ENCODE measurements around the gene DCLK1. TPM values are rescaled to one million over a fixed set of nuclear protein-coding genes. Genes with fewer than 3 reads are reported as not detected.

The DCLK1 gene
- total RNA-seq, 5 donors from 2014 or later (not counting 1 experiment from before 2014, with no cell fraction given): 0.03 to 0.09 TPM; not detected in 3

- Mint-ChIP-seq H3K9me3 (peaks cover 0 to 5% (median 0%) of the 10 kb centered on the region in 3 donors), H3K4me1 (no peaks in the 10 kb centered on the region), H3K36me3 (no peaks in the 10 kb centered on the region), H3K27ac (no peak overlapping the region), H3K27me3 (no peaks in the 10 kb centered on the region), H3K4me3 (no peak overlapping the region)
- Histone ChIP-seq H3K4me1 (ENCODE audit: control insufficient read depth in 1 of 2, extremely low read depth in 1 of 2, insufficient read depth in 2 of 2, low read length in 2 of 2) (no peaks in the 10 kb centered on the region), H3K4me3 (ENCODE audit: control insufficient read depth in 1 of 2, extremely low read depth in 1 of 2, low read length in 1 of 2) (no peak overlapping the region), H3K36me3 (ENCODE audit: control insufficient read depth in 2 of 2, extremely low read depth in 1 of 2, insufficient read depth in 1 of 2, low read length in 1 of 2) (no peaks in the 10 kb centered on the region), H3K27ac (ENCODE audit: low read length) (no peak overlapping the region), H3K9me3 (no peaks in the 10 kb centered on the region), H3K27me3 (replicated peaks in 1 of 2; ENCODE audit: control insufficient read depth in 2 of 2, extremely low read depth in 1 of 2, insufficient read depth in 2 of 2, low read length in 1 of 2) (peaks cover 0 to 2% of the 10 kb centered on the region in 2 experiments)
- WGBS (ENCODE audit: insufficient coverage): 50% methylated on average over 2 of the region's 3 CpGs
- ChIA-PET POLR2A (no interaction called here), CTCF (no interaction called here)
- ATAC-seq (replicated peaks in 1 of 4) (no peak), DNase-seq (no peak)
These were observed 45.1 kb downstream of the DCLK1 start for GRCh38 chr13:36086117-36086516.

GRCh38 chr13:36084131-36084530 lies 47.1 kb downstream of the DCLK1 start:
- peaks cover 0 to 2% of the 10 kb centered on the region in 2 experiments for H3K27me3 ChIP-seq (replicated peaks in 1 of 2; ENCODE audit: control insufficient read depth in 2 of 2, extremely low read depth in 1 of 2, insufficient read depth in 2 of 2, low read length in 1 of 2)
- no peaks in the 10 kb centered on the region for H3K36me3 ChIP-seq (ENCODE audit: control insufficient read depth in 2 of 2, extremely low read depth in 1 of 2, insufficient read depth in 1 of 2, low read length in 1 of 2)
- H3K4me3 Mint-ChIP-seq: no peak overlapping the region
- POLR2A ChIA-PET: no interaction called here
- no peaks in the 10 kb centered on the region for H3K4me1 ChIP-seq (ENCODE audit: control insufficient read depth in 1 of 2, extremely low read depth in 1 of 2, insufficient read depth in 2 of 2, low read length in 2 of 2)
- CTCF ChIA-PET: no interaction called here
- no peak overlapping the region for H3K27ac ChIP-seq (ENCODE audit: low read length)
- H3K4me1 Mint-ChIP-seq: no peaks in the 10 kb centered on the region
- DNase-seq: no peak
- no peaks in the 10 kb centered on the region for H3K27me3 Mint-ChIP-seq
- peaks cover 0 to 5% (median 0%) of the 10 kb centered on the region in 3 donors for H3K9me3 Mint-ChIP-seq
- WGBS (ENCODE audit: insufficient coverage): no CpG with 5 or more reads among the region's 6 CpGs
- ATAC-seq (replicated peaks in 1 of 4): no peak
- no peaks in the 10 kb centered on the region for H3K36me3 Mint-ChIP-seq
- H3K4me3 ChIP-seq (ENCODE audit: control insufficient read depth in 1 of 2, extremely low read depth in 1 of 2, low read length in 1 of 2): no peak overlapping the region
- no peaks in the 10 kb centered on the region for H3K9me3 ChIP-seq
- no peak overlapping the region for H3K27ac Mint-ChIP-seq

GRCh38 chr13:36082806-36083205 lies 48.4 kb downstream of the DCLK1 start:
- H3K4me3 Mint-ChIP-seq: no peak overlapping the region
- Histone ChIP-seq H3K27ac (ENCODE audit: low read length) (no peak overlapping the region), H3K9me3 (no peaks in the 10 kb centered on the region), H3K4me1 (ENCODE audit: control insufficient read depth in 1 of 2, extremely low read depth in 1 of 2, insufficient read depth in 2 of 2, low read length in 2 of 2) (no peaks in the 10 kb centered on the region), H3K4me3 (ENCODE audit: control insufficient read depth in 1 of 2, extremely low read depth in 1 of 2, low read length in 1 of 2) (no peak overlapping the region), H3K27me3 (replicated peaks in 1 of 2; ENCODE audit: control insufficient read depth in 2 of 2, extremely low read depth in 1 of 2, insufficient read depth in 2 of 2, low read length in 1 of 2) (no peaks in the 10 kb centered on the region), H3K36me3 (ENCODE audit: control insufficient read depth in 2 of 2, extremely low read depth in 1 of 2, insufficient read depth in 1 of 2, low read length in 1 of 2) (no peaks in the 10 kb centered on the region)
- no peaks in the 10 kb centered on the region for H3K27me3 Mint-ChIP-seq
- no peaks in the 10 kb centered on the region for H3K4me1 Mint-ChIP-seq
- ChIA-PET CTCF (no interaction called here), POLR2A (no interaction called here)
- ATAC-seq (replicated peaks in 1 of 4) (no peak), DNase-seq (no peak)
- H3K36me3 Mint-ChIP-seq: no peaks in the 10 kb centered on the region
- H3K9me3 Mint-ChIP-seq: peaks cover 0 to 14% (median 0%) of the 10 kb centered on the region in 3 donors
- WGBS (ENCODE audit: insufficient coverage): no CpG with 5 or more reads among the region's 2 CpGs
- no peak overlapping the region for H3K27ac Mint-ChIP-seq

GRCh38 chr13:36082396-36082795 lies 48.8 kb downstream of the DCLK1 start:
- H3K27me3 ChIP-seq (replicated peaks in 1 of 2; ENCODE audit: control insufficient read depth in 2 of 2, extremely low read depth in 1 of 2, insufficient read depth in 2 of 2, low read length in 1 of 2): no peaks in the 10 kb centered on the region
- no peaks in the 10 kb centered on the region for H3K4me1 ChIP-seq (ENCODE audit: control insufficient read depth in 1 of 2, extremely low read depth in 1 of 2, insufficient read depth in 2 of 2, low read length in 2 of 2)
- ChIA-PET CTCF (no interaction called here), POLR2A (no interaction called here)
- no peak overlapping the region for H3K27ac ChIP-seq (ENCODE audit: low read length)
- H3K9me3 Mint-ChIP-seq: peaks cover 0 to 16% (median 0%) of the 10 kb centered on the region in 3 donors
- H3K9me3 ChIP-seq: no peaks in the 10 kb centered on the region
- H3K4me3 Mint-ChIP-seq: no peak overlapping the region
- ATAC-seq (replicated peaks in 1 of 4): no peak
- no peak overlapping the region for H3K4me3 ChIP-seq (ENCODE audit: control insufficient read depth in 1 of 2, extremely low read depth in 1 of 2, low read length in 1 of 2)
- H3K4me1 Mint-ChIP-seq: no peaks in the 10 kb centered on the region
- DNase-seq: no peak
- no peaks in the 10 kb centered on the region for H3K36me3 ChIP-seq (ENCODE audit: control insufficient read depth in 2 of 2, extremely low read depth in 1 of 2, insufficient read depth in 1 of 2, low read length in 1 of 2)
- no peaks in the 10 kb centered on the region for H3K27me3 Mint-ChIP-seq
- H3K27ac Mint-ChIP-seq: no peak overlapping the region
- H3K36me3 Mint-ChIP-seq: no peaks in the 10 kb centered on the region
- WGBS (ENCODE audit: insufficient coverage): no CpG with 5 or more reads among the region's 2 CpGs

- no peaks in the 10 kb centered on the region for H3K36me3 ChIP-seq (ENCODE audit: control insufficient read depth in 2 of 2, extremely low read depth in 1 of 2, insufficient read depth in 1 of 2, low read length in 1 of 2)
- POLR2A ChIA-PET: no interaction called here
- no peak overlapping the region for H3K4me3 ChIP-seq (ENCODE audit: control insufficient read depth in 1 of 2, extremely low read depth in 1 of 2, low read length in 1 of 2)
- H3K4me3 Mint-ChIP-seq: no peak overlapping the region
- no peak overlapping the region for H3K27ac Mint-ChIP-seq
- H3K27me3 ChIP-seq (replicated peaks in 1 of 2; ENCODE audit: control insufficient read depth in 2 of 2, extremely low read depth in 1 of 2, insufficient read depth in 2 of 2, low read length in 1 of 2): no peaks in the 10 kb centered on the region
- H3K9me3 Mint-ChIP-seq: peaks cover 0 to 16% (median 2%) of the 10 kb centered on the region in 3 donors
- no peaks in the 10 kb centered on the region for H3K4me1 ChIP-seq (ENCODE audit: control insufficient read depth in 1 of 2, extremely low read depth in 1 of 2, insufficient read depth in 2 of 2, low read length in 2 of 2)
- no peak overlapping the region for H3K27ac ChIP-seq (ENCODE audit: low read length)
- DNase-seq: no peak
- no peaks in the 10 kb centered on the region for H3K27me3 Mint-ChIP-seq
- H3K4me1 Mint-ChIP-seq: no peaks in the 10 kb centered on the region
- CTCF ChIA-PET: no interaction called here
- H3K9me3 ChIP-seq: no peaks in the 10 kb centered on the region
- no peak for ATAC-seq (replicated peaks in 1 of 4)
- H3K36me3 Mint-ChIP-seq: no peaks in the 10 kb centered on the region
These were observed 55.0 kb downstream of the DCLK1 start for GRCh38 chr13:36076211-36076610.

- peaks cover 0 to 11% (median 2%) of the 10 kb centered on the region in 3 donors for H3K9me3 Mint-ChIP-seq
- no peak overlapping the region for H3K27ac Mint-ChIP-seq
- H3K4me3 Mint-ChIP-seq: no peak overlapping the region
- ATAC-seq (replicated peaks in 1 of 4) (no peak), DNase-seq (no peak)
- no peaks in the 10 kb centered on the region for H3K36me3 Mint-ChIP-seq
- CTCF ChIA-PET: interaction anchor here in 1 of 2 donors (0.7 kb wide), 1 partner anchor 414 kb away, joined by 7 read pairs; no protein-coding TSS in a partner anchor
- no peak overlapping the region for H3K4me3 ChIP-seq (ENCODE audit: control insufficient read depth in 1 of 2, extremely low read depth in 1 of 2, low read length in 1 of 2)
- no peaks in the 10 kb centered on the region for H3K36me3 ChIP-seq (ENCODE audit: control insufficient read depth in 2 of 2, extremely low read depth in 1 of 2, insufficient read depth in 1 of 2, low read length in 1 of 2)
- H3K27me3 Mint-ChIP-seq: no peaks in the 10 kb centered on the region
- H3K27ac ChIP-seq (ENCODE audit: low read length): no peak overlapping the region
- POLR2A ChIA-PET: no interaction called here
- no peaks in the 10 kb centered on the region for H3K27me3 ChIP-seq (replicated peaks in 1 of 2; ENCODE audit: control insufficient read depth in 2 of 2, extremely low read depth in 1 of 2, insufficient read depth in 2 of 2, low read length in 1 of 2)
- H3K4me1 Mint-ChIP-seq: no peaks in the 10 kb centered on the region
- 64% methylated on average over 3 of the region's 3 CpGs for WGBS (ENCODE audit: insufficient coverage)
- H3K4me1 ChIP-seq (ENCODE audit: control insufficient read depth in 1 of 2, extremely low read depth in 1 of 2, insufficient read depth in 2 of 2, low read length in 2 of 2): no peaks in the 10 kb centered on the region
- no peaks in the 10 kb centered on the region for H3K9me3 ChIP-seq
These were observed 56.5 kb downstream of the DCLK1 start for GRCh38 chr13:36074659-36075058.
